HG02759 (cell line): Measurements from ENCODE around the gene DCST1.

Experiments
- ATAC-seq: cut with Tn5 transposase; IDR thresholded peaks from one replicate; pipeline ENCODE4 v1.9.1; 2021; ENCODE audit warnings: mild to moderate bottlenecking, moderate library complexity; ENCODE audit not compliant: unreplicated experiment

Gene DCST1

GRCh38 chr1:155083865-155084721, 50.5 kb downstream of the DCST1 start:
- ATAC-seq, result no peak

GRCh38 chr1:155084722-155085503, 51.3 kb downstream of the DCST1 start:
- peak; percentile 79 for ATAC-seq

GRCh38 chr1:155085504-155086127, 52.0 kb downstream of the DCST1 start:
- ATAC-seq, result no peak

- ATAC-seq, result no peak
Observed at GRCh38 chr1:155086128-155086741, 52.6 kb downstream of the DCST1 start.

GRCh38 chr1:155086856-155087535, 53.4 kb downstream of the DCST1 start:
- no peak for ATAC-seq

GRCh38 chr1:155091071-155092051, 57.7 kb downstream of the DCST1 start:
- ATAC-seq, result no peak

- no peak for ATAC-seq
Observed at GRCh38 chr1:155092131-155092530, 58.5 kb downstream of the DCST1 start.

- ATAC-seq, result no peak
Observed at GRCh38 chr1:155092641-155093040, 59.0 kb downstream of the DCST1 start.

GRCh38 chr1:155093911-155094621, 60.4 kb downstream of the DCST1 start:
- no peak for ATAC-seq

GRCh38 chr1:155094622-155094948, 61.0 kb downstream of the DCST1 start:
- ATAC-seq, result no peak

- ATAC-seq, result no peak
Observed at GRCh38 chr1:155099331-155099730, 65.7 kb downstream of the DCST1 start.
